H9 (cell line): ENCODE measurements around the gene TJP3. TPM values are rescaled to one million over a fixed set of nuclear protein-coding genes. Genes with fewer than 3 reads are reported as not detected.

ENCODE experiments used
- DNase-seq: peaks from one replicate; pipeline ENCODE4 v3.0.0-alpha.2; 2017
- H2AFZ ChIP-seq: one replicate; pipeline ENCODE4 v1.6.1; 2013; ENCODE audit warnings: mild to moderate bottlenecking, low read length, control low read depth, moderate library complexity
- H2AK5ac ChIP-seq: 2 replicates; pipeline ENCODE4 v1.6.1; 2013; ENCODE audit warnings: low read length, control low read depth, mixed read lengths; ENCODE audit not compliant: insufficient read length
- H2BK120ac ChIP-seq: one replicate; pipeline ENCODE4 v1.6.1; 2013; ENCODE audit warnings: low read depth, mild to moderate bottlenecking, low read length, control low read depth, inconsistent platforms; ENCODE audit not compliant: poor library complexity, severe bottlenecking
- H2BK12ac ChIP-seq: 2 replicates; pipeline ENCODE4 v1.6.1; 2013; ENCODE audit warnings: low read length, control low read depth, mixed read lengths, low read depth; ENCODE audit not compliant: insufficient read length
- H2BK15ac ChIP-seq: 2 replicates; pipeline ENCODE4 v1.6.1; 2013; ENCODE audit warnings: low read depth, low read length, control low read depth
- H2BK20ac ChIP-seq: one replicate; pipeline ENCODE4 v1.6.1; 2013; ENCODE audit warnings: low read depth, mild to moderate bottlenecking, low read length, control low read depth, inconsistent platforms; ENCODE audit not compliant: poor library complexity, severe bottlenecking
- H2BK5ac ChIP-seq: 2 replicates; pipeline ENCODE4 v1.6.1; 2013; ENCODE audit warnings: low read length, control low read depth, mixed read lengths; ENCODE audit not compliant: insufficient read length
- H3K14ac ChIP-seq: 2 replicates; pipeline ENCODE4 v1.6.1; 2013; ENCODE audit warnings: low read length, control low read depth; ENCODE audit not compliant: insufficient read depth
- H3K18ac ChIP-seq: 2 replicates; pipeline ENCODE4 v1.6.1; 2013; ENCODE audit warnings: low read depth, mild to moderate bottlenecking, mixed read lengths, low read length, control low read depth; ENCODE audit not compliant: insufficient read length
- H3K23ac ChIP-seq: 2 replicates; pipeline ENCODE4 v1.6.1; 2013; ENCODE audit warnings: low read length, control low read depth, mixed read lengths, low read depth; ENCODE audit not compliant: insufficient read length
- H3K23me2 ChIP-seq: 2 replicates; pipeline ENCODE4 v1.6.1; 2013; ENCODE audit warnings: low read depth, mild to moderate bottlenecking, mixed read lengths, low read length, control low read depth; ENCODE audit not compliant: insufficient read length, poor library complexity, severe bottlenecking
- H3K27ac ChIP-seq: 2 replicates; pipeline ENCODE4 v1.5.1; 2013; ENCODE audit warnings: low read length, control low read depth, mixed read lengths, low read depth; ENCODE audit not compliant: insufficient read length
- H3K27me3 ChIP-seq: 2 replicates; pipeline ENCODE4 v1.6.1; 2013; ENCODE audit warnings: low read length, control low read depth, inconsistent platforms; ENCODE audit not compliant: insufficient read depth
- H3K4ac ChIP-seq: 2 replicates; pipeline ENCODE4 v1.6.1; 2013; ENCODE audit warnings: low read depth, mild to moderate bottlenecking, control low read depth, inconsistent platforms, low read length, moderate library complexity
- H3K4me1 ChIP-seq: 2 replicates; pipeline ENCODE4 v1.6.1; 2013; ENCODE audit warnings: low read length, control low read depth, inconsistent platforms; ENCODE audit not compliant: insufficient read depth
- H3K4me2 ChIP-seq: 2 replicates; pipeline ENCODE4 v1.6.1; 2013; ENCODE audit warnings: low read length, control low read depth, mixed read lengths; ENCODE audit not compliant: insufficient read length, insufficient read depth
- H3K56ac ChIP-seq: 2 replicates; pipeline ENCODE4 v1.6.1; 2013; ENCODE audit warnings: low read depth, mild to moderate bottlenecking, mixed read lengths, low read length, control low read depth; ENCODE audit not compliant: insufficient read length
- H3K79me1 ChIP-seq: 2 replicates; pipeline ENCODE4 v1.6.1; 2013; ENCODE audit warnings: low read depth, mild to moderate bottlenecking, moderate library complexity, low read length, control low read depth, inconsistent platforms; ENCODE audit not compliant: insufficient read depth, poor library complexity, severe bottlenecking
- H3K79me2 ChIP-seq: 2 replicates; pipeline ENCODE4 v1.6.1; 2013; ENCODE audit warnings: low read length, control low read depth, inconsistent platforms; ENCODE audit not compliant: insufficient read depth
- H3K9ac ChIP-seq: 2 replicates; pipeline ENCODE4 v1.6.1; 2013; ENCODE audit warnings: low read length, control low read depth, mixed read lengths; ENCODE audit not compliant: insufficient read length; ENCODE audit errors: extremely low read depth
- H3K9me3 ChIP-seq: one replicate; pipeline ENCODE4 v1.6.1; 2013; ENCODE audit warnings: low read depth, low read length, inconsistent platforms; ENCODE audit not compliant: control insufficient read depth
- H3T11ph ChIP-seq: one replicate; pipeline ENCODE4 v1.6.1; 2013; ENCODE audit warnings: mild to moderate bottlenecking, low read length, control low read depth, inconsistent platforms
- H4K20me1 ChIP-seq: one replicate; pipeline ENCODE4 v1.6.1; 2013; ENCODE audit not compliant: control insufficient read depth, insufficient read length, insufficient read depth
- H4K5ac ChIP-seq: 2 replicates; pipeline ENCODE4 v1.6.1; 2013; ENCODE audit warnings: low read depth, mild to moderate bottlenecking, mixed read lengths, low read length, control low read depth; ENCODE audit not compliant: insufficient read length
- H4K8ac ChIP-seq: replicated peaks from 2 replicates; pipeline ENCODE4 v1.6.1; 2013; ENCODE audit warnings: low read length, control low read depth, mixed read lengths, low read depth; ENCODE audit not compliant: insufficient read length
- H4K91ac ChIP-seq: 2 replicates; pipeline ENCODE4 v1.6.1; 2013; ENCODE audit warnings: low read depth, mild to moderate bottlenecking, moderate library complexity, mixed read lengths, low read length, control low read depth; ENCODE audit not compliant: insufficient read length
- H3K27ac Mint-ChIP-seq, 3 experiments: 2 replicates in 2 of 3; 3 replicates in 1 of 3; pipeline ENCODE4 v1.8.0; 2020 to 2021; ENCODE audit warnings: mixed read lengths in 3 of 3, mild to moderate bottlenecking in 1 of 3, moderate library complexity in 1 of 3
- H3K27me3 Mint-ChIP-seq: 2 replicates; pipeline ENCODE4 v1.8.0; 2021; ENCODE audit warnings: low read depth, mild to moderate bottlenecking, moderate library complexity, mixed read lengths
- H3K36me3 Mint-ChIP-seq, 3 experiments: 2 replicates in 2 of 3; 3 replicates in 1 of 3; pipeline ENCODE4 v1.8.0; 2020 to 2021; ENCODE audit warnings: low read depth in 3 of 3, mixed read lengths in 3 of 3; ENCODE audit not compliant: insufficient read depth in 1 of 3
- H3K4me1 Mint-ChIP-seq, 2 experiments: 2 replicates each; pipeline ENCODE4 v1.8.0; 2020; ENCODE audit warnings: mixed read lengths in 2 of 2
- H3K4me3 Mint-ChIP-seq, 2 experiments: 2 replicates in 1 of 2; 3 replicates in 1 of 2; pipeline ENCODE4 v1.8.0; 2020 to 2021; ENCODE audit warnings: mild to moderate bottlenecking in 2 of 2, mixed read lengths in 2 of 2, moderate library complexity in 1 of 2
- H3K9me3 Mint-ChIP-seq, 2 experiments: 2 replicates in 1 of 2; 3 replicates in 1 of 2; pipeline ENCODE4 v1.8.0; 2020; ENCODE audit warnings: mild to moderate bottlenecking in 2 of 2, mixed read lengths in 2 of 2, moderate library complexity in 1 of 2
- WGBS: extraction: QIAGEN DNeasy Blood & Tissue Kit; methylation state at CpG from one replicate; pipeline ENCODE4 v1.1.7; 2013; ENCODE audit warnings: missing lambda C conversion rate, low lambda C conversion rate, mixed read lengths; ENCODE audit not compliant: insufficient read length; ENCODE audit errors: extremely low coverage; 5-methylcytosine and 5-hydroxymethylcytosine counted together
- total RNA-seq: library from RNA; stranded (reverse); gene quantifications from 2 replicates; pipeline ENCODE4 v1.2.1, GENCODE V29; 2021
- TF ChIP-seq, protein P1 (sequence below): fragments of 200-600 bp; sonication (generic); conservative IDR thresholded peaks from 3 replicates; pipeline ENCODE4 v1.8.0; 2021; ENCODE audit warnings: antibody characterized with exemption, mild to moderate bottlenecking

The TJP3 gene
- total RNA-seq, 1 experiment from 2014 or later = 27.3 TPM

GRCh38 chr19:3663838-3664237 is 44.3 kb upstream of the TJP3 start:
- Histone ChIP-seq H2AFZ (no peak overlapping the region), H4K5ac (no peak overlapping the region), H2BK5ac (no peak overlapping the region), H3K23ac (no peak overlapping the region), H3K56ac (no peak overlapping the region), H2BK15ac (no peak overlapping the region), H3K14ac (no peak overlapping the region), H4K8ac (no peak overlapping the region), H3K9me3 (no peaks in the 10 kb centered on the region), H2AK5ac (no peak overlapping the region), H3T11ph (no peak overlapping the region), H3K79me1 (no peaks in the 10 kb centered on the region), H2BK12ac (no peak overlapping the region), H3K23me2 (no peaks in the 10 kb centered on the region), H3K18ac (no peak overlapping the region), H3K9ac (no peak overlapping the region), H2BK120ac (no peak overlapping the region), H3K79me2 (no peaks in the 10 kb centered on the region), H3K4ac (no peak overlapping the region), H4K20me1 (peaks cover 4% of the 10 kb centered on the region), H3K27me3 (no peaks in the 10 kb centered on the region), H3K4me2 (no peak overlapping the region), H3K27ac (no peak overlapping the region), H2BK20ac (no peak overlapping the region), H3K4me1 (no peaks in the 10 kb centered on the region), H4K91ac (no peak overlapping the region)
- Mint-ChIP-seq H3K36me3 (peaks cover 15 to 45% (median 31%) of the 10 kb centered on the region in 3 experiments), H3K27ac (no peak overlapping the region), H3K27me3 (no peaks in the 10 kb centered on the region), H3K4me3 (no peak overlapping the region; a peak in 1 of 5 replicates), H3K9me3 (no peaks in the 10 kb centered on the region), H3K4me1 (peaks cover 3 to 7% of the 10 kb centered on the region in 2 experiments; a peak in 1 of 4 replicates)
- TF ChIP-seq, protein P1, sequence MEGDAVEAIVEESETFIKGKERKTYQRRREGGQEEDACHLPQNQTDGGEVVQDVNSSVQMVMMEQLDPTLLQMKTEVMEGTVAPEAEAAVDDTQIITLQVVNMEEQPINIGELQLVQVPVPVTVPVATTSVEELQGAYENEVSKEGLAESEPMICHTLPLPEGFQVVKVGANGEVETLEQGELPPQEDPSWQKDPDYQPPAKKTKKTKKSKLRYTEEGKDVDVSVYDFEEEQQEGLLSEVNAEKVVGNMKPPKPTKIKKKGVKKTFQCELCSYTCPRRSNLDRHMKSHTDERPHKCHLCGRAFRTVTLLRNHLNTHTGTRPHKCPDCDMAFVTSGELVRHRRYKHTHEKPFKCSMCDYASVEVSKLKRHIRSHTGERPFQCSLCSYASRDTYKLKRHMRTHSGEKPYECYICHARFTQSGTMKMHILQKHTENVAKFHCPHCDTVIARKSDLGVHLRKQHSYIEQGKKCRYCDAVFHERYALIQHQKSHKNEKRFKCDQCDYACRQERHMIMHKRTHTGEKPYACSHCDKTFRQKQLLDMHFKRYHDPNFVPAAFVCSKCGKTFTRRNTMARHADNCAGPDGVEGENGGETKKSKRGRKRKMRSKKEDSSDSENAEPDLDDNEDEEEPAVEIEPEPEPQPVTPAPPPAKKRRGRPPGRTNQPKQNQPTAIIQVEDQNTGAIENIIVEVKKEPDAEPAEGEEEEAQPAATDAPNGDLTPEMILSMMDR = no peak
- no CpG with 5 or more reads among the region's 18 CpGs for WGBS
- no peak for DNase-seq
